Measurements from ENCODE around the gene RFTN2.
"Not testable (repeated sequence)": the region's sequence is repeated elsewhere in the genome, so short reads cannot be mapped to it uniquely, and the experiment has no call there.

RFTN2 gene

GRCh38 chr2:197661626-197662025, 13.8 kb downstream of the RFTN2 start:
- TF ChIP-seq, protein P1, sequence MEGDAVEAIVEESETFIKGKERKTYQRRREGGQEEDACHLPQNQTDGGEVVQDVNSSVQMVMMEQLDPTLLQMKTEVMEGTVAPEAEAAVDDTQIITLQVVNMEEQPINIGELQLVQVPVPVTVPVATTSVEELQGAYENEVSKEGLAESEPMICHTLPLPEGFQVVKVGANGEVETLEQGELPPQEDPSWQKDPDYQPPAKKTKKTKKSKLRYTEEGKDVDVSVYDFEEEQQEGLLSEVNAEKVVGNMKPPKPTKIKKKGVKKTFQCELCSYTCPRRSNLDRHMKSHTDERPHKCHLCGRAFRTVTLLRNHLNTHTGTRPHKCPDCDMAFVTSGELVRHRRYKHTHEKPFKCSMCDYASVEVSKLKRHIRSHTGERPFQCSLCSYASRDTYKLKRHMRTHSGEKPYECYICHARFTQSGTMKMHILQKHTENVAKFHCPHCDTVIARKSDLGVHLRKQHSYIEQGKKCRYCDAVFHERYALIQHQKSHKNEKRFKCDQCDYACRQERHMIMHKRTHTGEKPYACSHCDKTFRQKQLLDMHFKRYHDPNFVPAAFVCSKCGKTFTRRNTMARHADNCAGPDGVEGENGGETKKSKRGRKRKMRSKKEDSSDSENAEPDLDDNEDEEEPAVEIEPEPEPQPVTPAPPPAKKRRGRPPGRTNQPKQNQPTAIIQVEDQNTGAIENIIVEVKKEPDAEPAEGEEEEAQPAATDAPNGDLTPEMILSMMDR (IDR thresholded peaks at IDR 0.05; ENCODE audit: borderline replicate concordance, control extremely low read depth, extremely low read depth, insufficient read depth, missing control alignments): no peak
- no peak for DNase-seq (ENCODE audit: low spot score)
- in situ Hi-C loops (cut with MboI; ENCODE audit: low sequenced_read_pairs, unreplicated experiment): no loop called here

- TF ChIP-seq, protein P1 (IDR thresholded peaks at IDR 0.05; ENCODE audit: borderline replicate concordance, control extremely low read depth, extremely low read depth, insufficient read depth, missing control alignments): no peak
- DNase-seq (ENCODE audit: low spot score): no peak
- in situ Hi-C loops (cut with MboI; ENCODE audit: low sequenced_read_pairs, unreplicated experiment): no loop called here
Measured at GRCh38 chr2:197657562-197657961, 17.8 kb downstream of the RFTN2 start.

GRCh38 chr2:197647961-197648690, 27.3 kb downstream of the RFTN2 start:
- DNase-seq (ENCODE audit: low spot score): no peak
- in situ Hi-C loops (cut with MboI; ENCODE audit: low sequenced_read_pairs, unreplicated experiment): no loop called here
- TF ChIP-seq, protein P1 (IDR thresholded peaks at IDR 0.05; ENCODE audit: borderline replicate concordance, control extremely low read depth, extremely low read depth, insufficient read depth, missing control alignments): no peak

- in situ Hi-C loops (cut with MboI; ENCODE audit: low sequenced_read_pairs, unreplicated experiment): no loop called here
- no peak for DNase-seq (ENCODE audit: low spot score)
- TF ChIP-seq, protein P1 (IDR thresholded peaks at IDR 0.05; ENCODE audit: borderline replicate concordance, control extremely low read depth, extremely low read depth, insufficient read depth, missing control alignments): no peak
Measured at GRCh38 chr2:197641666-197642065, 33.7 kb downstream of the RFTN2 start.

DNA sequence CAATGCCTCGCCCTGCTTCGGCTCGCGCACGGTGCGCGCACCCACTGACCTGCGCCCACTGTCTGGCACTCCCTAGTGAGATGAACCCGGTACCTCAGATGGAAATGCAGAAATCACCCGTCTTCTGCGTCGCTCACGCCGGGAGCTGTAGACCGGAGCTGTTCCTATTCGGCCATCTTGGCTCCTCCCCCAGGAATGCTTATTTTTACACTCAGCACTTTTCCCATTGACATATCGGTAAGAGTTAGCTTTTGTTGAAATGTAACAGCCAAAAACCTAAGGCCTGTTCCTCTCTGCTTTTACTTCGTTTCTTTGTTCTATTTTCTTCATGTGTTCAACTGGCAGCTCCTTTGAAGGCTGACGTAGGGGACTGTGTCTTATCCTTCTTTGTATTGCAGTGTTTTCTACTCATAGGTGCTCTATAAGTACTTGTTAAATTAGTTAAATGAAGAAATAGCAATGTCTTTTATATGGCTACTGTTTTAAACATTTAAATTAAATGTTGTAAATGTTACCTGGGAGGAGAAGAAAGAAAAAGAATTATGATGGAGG, 34.7 kb downstream of the RFTN2 start:
- in situ Hi-C loops (cut with MboI; ENCODE audit: low sequenced_read_pairs, unreplicated experiment): not testable (repeated sequence)

GRCh38 chr2:197633109-197633657, 42.2 kb downstream of the RFTN2 start:
- DNase-seq (ENCODE audit: low spot score): no peak
- in situ Hi-C loops (cut with MboI; ENCODE audit: low sequenced_read_pairs, unreplicated experiment): no loop called here

More for the DNA sequence above, 34.7 kb downstream of the RFTN2 start:
- not testable (repeated sequence) for DNase-seq (ENCODE audit: low spot score)

More at GRCh38 chr2:197633109-197633657, 42.2 kb downstream of the RFTN2 start:
- TF ChIP-seq, protein P1 (IDR thresholded peaks at IDR 0.05; ENCODE audit: borderline replicate concordance, control extremely low read depth, extremely low read depth, insufficient read depth, missing control alignments): no peak

Data from GM13976 (cell line).